GM12875 (cell line): ENCODE results near the gene C10orf71.

Source experiments
- H3K4me3 ChIP-seq: one replicate; pipeline ENCODE4 v1.5.1; 2011; ENCODE audit warnings: low read depth, low read length, control low read depth
- TF ChIP-seq, protein P1 (sequence below): IDR thresholded peaks from 2 replicates; pipeline ENCODE4 v1.5.1; 2011; ENCODE audit warnings: low read depth, mild to moderate bottlenecking, control low read depth, inconsistent platforms, low read length, moderate library complexity, borderline replicate concordance; ENCODE audit not compliant: insufficient read depth

Gene C10orf71

DNA sequence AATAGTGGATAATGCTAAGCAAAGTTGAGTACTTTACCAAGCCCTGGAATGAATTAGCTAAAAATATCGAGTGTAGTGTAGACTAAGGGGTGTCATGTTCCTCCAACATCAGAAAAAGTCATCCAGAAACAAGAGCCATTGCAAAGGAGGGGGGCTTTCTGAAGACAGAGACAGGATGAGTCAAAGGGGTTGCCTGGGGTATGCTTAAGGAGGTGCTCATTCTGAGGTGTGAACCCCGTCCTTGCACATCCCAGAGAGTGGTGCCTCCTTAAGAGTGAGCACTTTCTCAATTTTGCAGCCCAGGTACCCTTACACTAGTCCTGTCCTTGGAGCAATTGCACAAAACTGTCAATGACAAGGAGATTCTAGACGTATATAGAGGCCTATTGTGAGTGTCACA is 43.1 kb upstream of the C10orf71 start:
- TF ChIP-seq, protein P1, sequence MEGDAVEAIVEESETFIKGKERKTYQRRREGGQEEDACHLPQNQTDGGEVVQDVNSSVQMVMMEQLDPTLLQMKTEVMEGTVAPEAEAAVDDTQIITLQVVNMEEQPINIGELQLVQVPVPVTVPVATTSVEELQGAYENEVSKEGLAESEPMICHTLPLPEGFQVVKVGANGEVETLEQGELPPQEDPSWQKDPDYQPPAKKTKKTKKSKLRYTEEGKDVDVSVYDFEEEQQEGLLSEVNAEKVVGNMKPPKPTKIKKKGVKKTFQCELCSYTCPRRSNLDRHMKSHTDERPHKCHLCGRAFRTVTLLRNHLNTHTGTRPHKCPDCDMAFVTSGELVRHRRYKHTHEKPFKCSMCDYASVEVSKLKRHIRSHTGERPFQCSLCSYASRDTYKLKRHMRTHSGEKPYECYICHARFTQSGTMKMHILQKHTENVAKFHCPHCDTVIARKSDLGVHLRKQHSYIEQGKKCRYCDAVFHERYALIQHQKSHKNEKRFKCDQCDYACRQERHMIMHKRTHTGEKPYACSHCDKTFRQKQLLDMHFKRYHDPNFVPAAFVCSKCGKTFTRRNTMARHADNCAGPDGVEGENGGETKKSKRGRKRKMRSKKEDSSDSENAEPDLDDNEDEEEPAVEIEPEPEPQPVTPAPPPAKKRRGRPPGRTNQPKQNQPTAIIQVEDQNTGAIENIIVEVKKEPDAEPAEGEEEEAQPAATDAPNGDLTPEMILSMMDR, result no peak
- H3K4me3 ChIP-seq, result no peak overlapping the region

DNA sequence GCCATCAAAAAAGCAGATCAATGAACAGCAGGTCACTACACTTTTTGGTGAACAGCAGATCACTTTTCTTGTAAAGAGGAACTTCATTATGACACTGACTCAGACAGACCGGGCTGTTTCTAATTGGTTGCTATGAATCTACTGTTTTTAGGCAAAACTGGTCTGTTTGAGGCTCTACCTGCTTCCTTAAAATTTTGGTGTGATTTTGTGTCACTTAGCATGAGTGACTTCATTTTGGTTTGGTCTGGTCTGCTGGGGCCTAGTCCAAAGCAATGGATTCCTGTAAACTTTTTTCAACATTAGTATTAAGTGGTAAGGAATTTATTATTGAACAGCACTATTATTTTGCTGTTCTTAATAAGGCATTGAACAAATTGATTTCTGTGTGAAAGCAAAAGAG is 41.8 kb upstream of the C10orf71 start:
- TF ChIP-seq, protein P1, result no peak

DNA sequence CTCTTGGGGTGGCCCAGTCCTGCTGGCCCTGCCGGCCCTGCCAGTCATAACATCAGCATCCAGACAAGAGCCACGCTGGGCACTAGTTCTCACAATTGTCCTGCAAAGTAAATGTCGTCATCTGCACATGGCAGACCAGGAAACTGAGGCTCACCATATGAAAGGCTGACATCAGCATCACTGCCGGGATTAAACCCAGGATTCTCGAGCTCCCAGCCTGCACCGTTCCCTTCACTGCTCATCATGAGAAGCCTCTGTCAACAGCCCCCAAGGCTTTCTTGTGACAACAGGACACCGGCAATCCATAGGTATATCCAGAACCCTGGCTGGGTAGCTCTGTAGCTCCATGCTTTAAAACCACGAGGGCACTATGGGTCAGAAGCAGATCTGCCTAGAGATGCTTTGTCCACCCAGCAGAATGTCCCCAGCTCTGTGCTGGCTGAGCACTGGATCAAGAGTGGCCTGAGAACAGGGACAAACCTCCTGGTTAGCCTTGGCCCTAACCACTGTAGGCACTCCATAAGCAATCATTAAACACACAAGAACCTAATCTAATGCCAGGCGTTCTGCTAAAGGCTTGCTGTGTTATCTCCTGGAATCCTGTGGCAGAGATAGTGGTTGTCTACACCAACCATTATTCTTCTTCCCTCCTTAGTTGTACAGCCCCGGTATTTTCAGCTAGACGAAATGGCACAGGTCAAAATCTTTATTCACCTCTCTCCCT is 41.2 kb upstream of the C10orf71 start:
- TF ChIP-seq, protein P1, result no peak

More for the DNA sequence above, 41.8 kb upstream of the C10orf71 start:
- H3K4me3 ChIP-seq, result no peak overlapping the region

DNA sequence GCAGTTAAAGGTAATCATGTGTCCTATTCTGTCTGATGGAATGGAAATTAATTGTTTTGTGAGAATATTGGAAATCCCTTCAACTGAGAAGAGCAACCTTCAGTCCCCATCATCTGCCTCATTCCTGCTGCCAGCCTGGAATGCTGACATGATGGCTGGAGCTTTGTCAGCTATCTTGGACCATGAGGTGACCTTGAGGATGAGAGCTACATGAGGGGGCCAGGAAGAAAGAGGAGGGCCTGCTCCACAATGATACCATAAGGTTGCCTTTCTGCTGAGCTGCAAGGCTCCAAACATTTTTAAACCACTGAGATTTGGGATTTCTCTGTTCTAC is 40.7 kb upstream of the C10orf71 start:
- no peak overlapping the region for H3K4me3 ChIP-seq
- TF ChIP-seq, protein P1, result no peak

More for the DNA sequence above, 41.2 kb upstream of the C10orf71 start:
- no peak overlapping the region for H3K4me3 ChIP-seq

DNA sequence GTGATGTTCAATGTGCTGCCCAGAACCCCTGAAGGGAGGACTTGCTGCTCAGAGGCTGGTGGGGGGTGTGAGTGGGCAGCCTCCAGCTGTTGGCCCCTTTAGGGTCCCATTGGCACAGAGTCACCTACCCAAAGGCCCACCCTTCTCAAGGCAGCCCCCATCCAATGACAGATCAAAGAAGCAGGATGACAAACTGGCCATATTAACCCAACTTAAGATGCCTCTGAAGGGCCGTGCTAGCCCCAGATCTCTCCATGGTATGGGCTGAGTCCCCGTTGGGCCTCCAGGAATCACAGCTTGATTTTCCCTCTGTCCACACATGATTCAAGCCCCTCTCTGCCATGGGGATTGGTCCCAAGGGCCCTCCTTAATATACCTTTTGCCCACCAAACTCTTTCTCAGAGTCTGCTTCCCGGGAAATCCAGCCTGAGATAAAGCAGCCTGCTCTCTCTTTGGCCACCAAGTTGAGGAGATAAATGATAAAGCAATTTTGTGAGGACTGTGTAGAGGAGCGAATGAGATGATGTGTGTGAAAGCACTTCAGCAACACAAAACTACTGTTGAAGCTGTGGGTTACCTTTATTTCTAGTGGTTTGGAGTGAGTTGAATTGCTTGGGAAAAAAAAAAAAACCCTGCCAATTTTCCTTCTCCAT is 38.2 kb upstream of the C10orf71 start:
- TF ChIP-seq, protein P1, result no peak
- no peak overlapping the region for H3K4me3 ChIP-seq

DNA sequence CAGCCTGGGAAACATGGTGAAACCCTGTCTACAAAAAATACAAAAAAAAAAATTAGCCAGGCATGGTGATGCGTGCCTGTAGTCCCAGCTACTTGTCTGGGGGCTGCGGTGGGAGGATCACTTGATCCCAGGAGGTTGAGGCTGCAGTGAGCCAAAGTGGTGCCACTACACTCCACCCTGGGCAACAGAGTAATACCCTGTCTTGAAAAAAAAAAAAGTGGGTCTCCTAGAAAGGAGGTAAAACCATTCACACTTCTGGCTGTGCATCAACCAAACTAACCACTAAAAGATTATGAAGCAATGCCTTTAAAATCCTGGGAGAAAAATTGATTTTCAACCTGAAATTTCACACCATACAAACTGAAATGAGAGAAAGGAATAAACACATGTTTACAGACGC is 35.4 kb upstream of the C10orf71 start:
- TF ChIP-seq, protein P1, result no peak
- H3K4me3 ChIP-seq, result no peak overlapping the region

DNA sequence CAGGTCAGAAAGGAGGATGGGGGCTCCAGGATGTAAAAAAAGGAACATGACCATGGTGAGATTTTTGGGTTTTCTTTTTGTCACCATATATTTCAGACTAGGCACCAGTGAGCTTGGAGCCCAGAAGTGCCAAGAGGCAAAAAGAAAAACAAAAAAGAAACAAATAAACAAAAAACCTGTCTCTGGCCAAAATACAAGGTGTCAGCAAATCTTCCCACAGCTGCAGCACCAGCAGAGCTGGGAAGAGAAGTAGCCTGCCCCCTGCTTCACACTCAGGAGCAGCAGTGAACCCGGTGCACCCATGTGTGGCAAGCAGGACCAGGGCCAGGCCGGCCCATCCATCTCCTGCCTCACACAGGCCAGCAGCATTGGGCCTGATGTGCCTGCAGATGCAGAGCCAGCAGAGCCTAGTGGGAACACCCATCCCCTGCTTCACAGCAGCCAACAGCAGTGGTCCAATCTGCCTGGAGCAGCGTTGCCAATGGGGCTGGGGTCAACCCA is 34.7 kb upstream of the C10orf71 start:
- H3K4me3 ChIP-seq, result no peak overlapping the region
- TF ChIP-seq, protein P1, result no peak
